ENCODE results near the gene HLA-DMB. TPM values are rescaled to one million over a fixed set of nuclear protein-coding genes. Genes with fewer than 3 reads are reported as not detected.

Gene HLA-DMB
- total and polyA plus RNA-seq, 2 donors (not counting 3 experiments of a cell fraction or from before 2014, with no cell fraction given) = 0.75 TPM; not detected in 1

DNA sequence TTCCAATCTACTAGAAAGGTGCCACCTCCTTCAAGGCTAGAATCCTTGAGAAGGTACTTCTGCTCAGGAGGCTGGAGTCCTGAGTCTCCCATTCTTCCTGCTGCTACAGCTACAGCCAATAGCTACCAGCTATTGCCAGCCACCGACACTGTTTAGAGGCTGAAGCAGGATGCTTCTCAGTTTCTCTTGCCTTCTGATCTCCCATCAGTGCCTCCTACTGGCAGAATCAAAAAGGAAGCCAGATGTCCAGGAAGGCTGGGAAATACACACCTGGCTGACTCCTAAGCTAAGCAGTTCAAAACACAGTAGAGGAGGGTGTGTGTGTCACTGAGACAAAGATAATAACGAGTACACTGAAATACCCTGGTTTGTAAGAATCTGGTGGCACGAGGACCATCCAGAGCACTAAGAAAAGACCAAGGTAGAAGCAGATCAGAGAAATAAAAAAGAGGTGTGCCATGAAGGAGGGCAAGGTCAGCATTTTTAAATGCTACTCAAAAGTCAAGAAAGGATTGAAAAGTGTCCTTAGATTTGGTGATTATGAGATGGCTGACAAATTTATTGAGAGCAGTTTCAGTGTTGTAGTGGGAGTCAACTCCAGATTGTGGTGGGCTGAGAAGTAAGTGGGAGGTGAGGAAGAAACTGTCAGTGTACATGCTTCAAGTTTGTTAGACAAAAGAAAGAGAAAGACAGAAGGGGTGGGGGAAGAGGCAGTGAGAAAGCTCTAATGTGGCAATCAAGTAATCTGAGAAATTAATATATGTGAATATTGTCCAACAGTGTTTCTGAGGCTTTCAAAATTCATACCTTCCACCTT, 14.4 kb upstream of the HLA-DMB start:
- dilution Hi-C loops (cut with MboI; ENCODE audit: extremely low pct_ligation_motif_present, low sequenced_read_pairs) (no loop called here), intact Hi-C loops (cut with micrococcal nuclease) (no loop called here)
- Histone ChIP-seq H3K79me2 (ENCODE audit: control insufficient read depth, insufficient read depth, low read length) (no peaks in the 10 kb centered on the region), H3K9ac (replicated peaks; ENCODE audit: extremely low read depth, insufficient read depth, low read length) (no peak overlapping the region), H3K4me1 (ENCODE audit: control insufficient read depth, extremely low read depth, insufficient read depth, low read length) (no peaks in the 10 kb centered on the region), H4K20me1 (replicated peaks; ENCODE audit: control insufficient read depth, extremely low read depth, insufficient read depth, low read length) (no peaks in the 10 kb centered on the region), H3K4me3 (replicated peaks in 1 of 3; ENCODE audit: insufficient read depth in 1 of 3, low read depth in 1 of 3, low read length in 3 of 3) (no peak overlapping the region), H3K36me3 (ENCODE audit: control insufficient read depth in 2 of 2, extremely low read depth in 1 of 2, insufficient read depth in 2 of 2, low read length in 2 of 2) (no peaks in the 10 kb centered on the region), H2AFZ (ENCODE audit: low read depth, low read length) (no peak overlapping the region), H3K9me1 (replicated peaks; ENCODE audit: control insufficient read depth, extremely low read depth, insufficient read depth, low read length) (no peaks in the 10 kb centered on the region), H3K27me3 (ENCODE audit: control insufficient read depth in 2 of 2, insufficient read depth in 2 of 2, low read length in 2 of 2) (no peaks in the 10 kb centered on the region), H3K4me2 (ENCODE audit: insufficient read depth, low read length) (no peak overlapping the region), H3K27ac (ENCODE audit: insufficient read depth, low read depth, low read length) (no peak overlapping the region), H3K9me3 (replicated peaks; ENCODE audit: control insufficient read depth, insufficient read depth, low read length) (no peaks in the 10 kb centered on the region)
- no peak for DNase-seq (ENCODE audit: low read depth, low spot score)
- no TSS peak for BruUV-seq (replicated peaks)
- TF ChIP-seq, protein P1, sequence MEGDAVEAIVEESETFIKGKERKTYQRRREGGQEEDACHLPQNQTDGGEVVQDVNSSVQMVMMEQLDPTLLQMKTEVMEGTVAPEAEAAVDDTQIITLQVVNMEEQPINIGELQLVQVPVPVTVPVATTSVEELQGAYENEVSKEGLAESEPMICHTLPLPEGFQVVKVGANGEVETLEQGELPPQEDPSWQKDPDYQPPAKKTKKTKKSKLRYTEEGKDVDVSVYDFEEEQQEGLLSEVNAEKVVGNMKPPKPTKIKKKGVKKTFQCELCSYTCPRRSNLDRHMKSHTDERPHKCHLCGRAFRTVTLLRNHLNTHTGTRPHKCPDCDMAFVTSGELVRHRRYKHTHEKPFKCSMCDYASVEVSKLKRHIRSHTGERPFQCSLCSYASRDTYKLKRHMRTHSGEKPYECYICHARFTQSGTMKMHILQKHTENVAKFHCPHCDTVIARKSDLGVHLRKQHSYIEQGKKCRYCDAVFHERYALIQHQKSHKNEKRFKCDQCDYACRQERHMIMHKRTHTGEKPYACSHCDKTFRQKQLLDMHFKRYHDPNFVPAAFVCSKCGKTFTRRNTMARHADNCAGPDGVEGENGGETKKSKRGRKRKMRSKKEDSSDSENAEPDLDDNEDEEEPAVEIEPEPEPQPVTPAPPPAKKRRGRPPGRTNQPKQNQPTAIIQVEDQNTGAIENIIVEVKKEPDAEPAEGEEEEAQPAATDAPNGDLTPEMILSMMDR (IDR thresholded peaks at IDR 0.05; ENCODE audit: extremely low read depth in 1 of 2, insufficient read depth in 1 of 2, low read depth in 1 of 2, low read length in 2 of 2) = peak; percentile 12 to 24
- TF ChIP-seq JUN (IDR thresholded peaks at IDR 0.05; ENCODE audit: borderline replicate concordance, insufficient read depth, insufficient read length, low read depth) (no peak), MYC (IDR thresholded peaks at IDR 0.05; ENCODE audit: low read depth, low read length) (no peak)
- ChIA-PET CTCF (interaction anchor here (0.6 to 10.8 kb wide), 19 partner anchors 8 to 1201 kb away, joined by 3 to 174 read pairs (median 6); partner anchors contain the start of genes BRD2, HLA-DMB, TAP1 and TAP2), POLR2A (interaction anchor here (0.6 to 3.8 kb wide), 3 partner anchors 16 to 434 kb away, joined by 3 to 58 read pairs (median 4); no protein-coding TSS in a partner anchor)
- peak; percentile 73 for FAIRE-seq

DNA sequence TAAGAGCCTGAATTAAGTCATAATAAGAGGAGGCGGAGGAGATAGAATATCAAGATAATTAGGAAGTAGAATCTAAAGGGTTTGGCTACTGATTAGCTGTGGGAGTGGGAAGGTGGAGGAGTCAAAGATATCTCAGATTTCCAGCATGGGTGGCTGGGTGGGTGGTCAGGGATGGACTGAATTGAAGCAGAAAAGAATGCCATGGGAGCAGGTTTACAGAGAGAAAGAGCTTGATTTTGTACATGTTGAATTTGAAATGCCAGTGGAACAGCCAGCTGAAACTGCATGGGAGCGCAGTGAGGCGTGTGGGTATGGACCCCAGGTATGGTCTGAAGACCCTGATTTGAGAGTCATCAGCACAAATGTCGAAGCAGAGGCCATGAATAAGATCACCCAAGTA, 13.4 kb upstream of the HLA-DMB start:
- TF ChIP-seq FOS (IDR thresholded peaks at IDR 0.05; ENCODE audit: borderline replicate concordance, insufficient read depth, low read length) = no peak
- no peak for TF ChIP-seq JUN (IDR thresholded peaks at IDR 0.05; ENCODE audit: borderline replicate concordance, insufficient read depth, insufficient read length, low read depth)
- TF ChIP-seq POLR2A (IDR thresholded peaks at IDR 0.05; ENCODE audit: low read depth, low read length) = no peak
- TF ChIP-seq GATA2 (IDR thresholded peaks at IDR 0.05; ENCODE audit: insufficient read depth, insufficient read length, low read depth, low read length) = no peak
- no peak for TF ChIP-seq EZH2 (IDR thresholded peaks at IDR 0.05; ENCODE audit: borderline replicate concordance, low read depth, low read length, severe bottlenecking)
- TF ChIP-seq, protein P1 (IDR thresholded peaks at IDR 0.05; ENCODE audit: extremely low read depth in 1 of 2, insufficient read depth in 1 of 2, low read depth in 1 of 2, low read length in 2 of 2) = no peak
- no peak for TF ChIP-seq MYC (IDR thresholded peaks at IDR 0.05; ENCODE audit: low read depth, low read length)
- TF ChIP-seq, protein P2, sequence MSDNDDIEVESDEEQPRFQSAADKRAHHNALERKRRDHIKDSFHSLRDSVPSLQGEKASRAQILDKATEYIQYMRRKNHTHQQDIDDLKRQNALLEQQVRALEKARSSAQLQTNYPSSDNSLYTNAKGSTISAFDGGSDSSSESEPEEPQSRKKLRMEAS (IDR thresholded peaks at IDR 0.05; ENCODE audit: insufficient read depth, insufficient read length) = no peak
- no peak for TF ChIP-seq POLR2AphosphoS5 (IDR thresholded peaks at IDR 0.05; ENCODE audit: insufficient read depth, low read depth, low read length)
- FAIRE-seq (no peak), DNase-seq (ENCODE audit: low read depth, low spot score) (no peak)
- Histone ChIP-seq H3K4me2 (ENCODE audit: insufficient read depth, low read length) (no peak overlapping the region), H3K4me3 (replicated peaks in 1 of 3; ENCODE audit: insufficient read depth in 1 of 3, low read depth in 1 of 3, low read length in 3 of 3) (no peak overlapping the region), H4K20me1 (replicated peaks; ENCODE audit: control insufficient read depth, extremely low read depth, insufficient read depth, low read length) (no peaks in the 10 kb centered on the region), H3K36me3 (ENCODE audit: control insufficient read depth in 2 of 2, extremely low read depth in 1 of 2, insufficient read depth in 2 of 2, low read length in 2 of 2) (no peaks in the 10 kb centered on the region), H3K27ac (ENCODE audit: insufficient read depth, low read depth, low read length) (no peak overlapping the region), H3K9me3 (replicated peaks; ENCODE audit: control insufficient read depth, insufficient read depth, low read length) (no peaks in the 10 kb centered on the region), H3K9me1 (replicated peaks; ENCODE audit: control insufficient read depth, extremely low read depth, insufficient read depth, low read length) (no peaks in the 10 kb centered on the region), H3K79me2 (ENCODE audit: control insufficient read depth, insufficient read depth, low read length) (no peaks in the 10 kb centered on the region), H3K27me3 (ENCODE audit: control insufficient read depth in 2 of 2, insufficient read depth in 2 of 2, low read length in 2 of 2) (no peaks in the 10 kb centered on the region), H3K9ac (replicated peaks; ENCODE audit: extremely low read depth, insufficient read depth, low read length) (no peak overlapping the region), H3K4me1 (ENCODE audit: control insufficient read depth, extremely low read depth, insufficient read depth, low read length) (no peaks in the 10 kb centered on the region), H2AFZ (ENCODE audit: low read depth, low read length) (no peak overlapping the region)
- intact Hi-C loops (cut with micrococcal nuclease) (no loop called here), dilution Hi-C loops (cut with MboI; ENCODE audit: extremely low pct_ligation_motif_present, low sequenced_read_pairs) (no loop called here)
- ChIA-PET CTCF (interaction anchor here (0.6 to 10.8 kb wide), 22 partner anchors 9 to 1840 kb away, joined by 3 to 174 read pairs (median 6); partner anchors contain the start of genes BRD2, HLA-DMB, PSORS1C1 and TAP2), POLR2A (interaction anchor here (0.6 to 3.8 kb wide), 3 partner anchors 9 to 19 kb away, joined by 3 to 58 read pairs (median 4); no protein-coding TSS in a partner anchor)
- no TSS peak for BruUV-seq (replicated peaks)
